ENCODE data around the gene CPNE4. TPM values are rescaled to one million over a fixed set of nuclear protein-coding genes. Genes with fewer than 3 reads are reported as not detected.

CPNE4 gene
- total RNA-seq, 4 donors from 2014 or later: 0.10 to 0.25 (median 0.16) TPM; not detected in 1

GRCh38 chr3:131702146-131702545 lies 332.7 kb downstream of the CPNE4 start:
- intact Hi-C loops (cut with DNase I; ENCODE audit: low total_unique reads): no loop called here
- H3K4me3 ChIP-seq (ENCODE audit: low read depth, poor library complexity, severe bottlenecking): no peak overlapping the region
- 60 to 69% methylated on average over 2 of the region's 2 CpGs for WGBS, 2 donors
- TF ChIP-seq, protein P1, sequence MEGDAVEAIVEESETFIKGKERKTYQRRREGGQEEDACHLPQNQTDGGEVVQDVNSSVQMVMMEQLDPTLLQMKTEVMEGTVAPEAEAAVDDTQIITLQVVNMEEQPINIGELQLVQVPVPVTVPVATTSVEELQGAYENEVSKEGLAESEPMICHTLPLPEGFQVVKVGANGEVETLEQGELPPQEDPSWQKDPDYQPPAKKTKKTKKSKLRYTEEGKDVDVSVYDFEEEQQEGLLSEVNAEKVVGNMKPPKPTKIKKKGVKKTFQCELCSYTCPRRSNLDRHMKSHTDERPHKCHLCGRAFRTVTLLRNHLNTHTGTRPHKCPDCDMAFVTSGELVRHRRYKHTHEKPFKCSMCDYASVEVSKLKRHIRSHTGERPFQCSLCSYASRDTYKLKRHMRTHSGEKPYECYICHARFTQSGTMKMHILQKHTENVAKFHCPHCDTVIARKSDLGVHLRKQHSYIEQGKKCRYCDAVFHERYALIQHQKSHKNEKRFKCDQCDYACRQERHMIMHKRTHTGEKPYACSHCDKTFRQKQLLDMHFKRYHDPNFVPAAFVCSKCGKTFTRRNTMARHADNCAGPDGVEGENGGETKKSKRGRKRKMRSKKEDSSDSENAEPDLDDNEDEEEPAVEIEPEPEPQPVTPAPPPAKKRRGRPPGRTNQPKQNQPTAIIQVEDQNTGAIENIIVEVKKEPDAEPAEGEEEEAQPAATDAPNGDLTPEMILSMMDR (IDR thresholded peaks at IDR 0.05): no peak
- TF ChIP-seq POLR2A (IDR thresholded peaks at IDR 0.05): no peak
- no peak for DNase-seq (ENCODE audit: low spot score in 2 of 2)

- no peak overlapping the region for H3K4me3 ChIP-seq (ENCODE audit: low read depth, poor library complexity, severe bottlenecking)
Measured at GRCh38 chr3:131701153-131701770, 333.6 kb downstream of the CPNE4 start.

DNA sequence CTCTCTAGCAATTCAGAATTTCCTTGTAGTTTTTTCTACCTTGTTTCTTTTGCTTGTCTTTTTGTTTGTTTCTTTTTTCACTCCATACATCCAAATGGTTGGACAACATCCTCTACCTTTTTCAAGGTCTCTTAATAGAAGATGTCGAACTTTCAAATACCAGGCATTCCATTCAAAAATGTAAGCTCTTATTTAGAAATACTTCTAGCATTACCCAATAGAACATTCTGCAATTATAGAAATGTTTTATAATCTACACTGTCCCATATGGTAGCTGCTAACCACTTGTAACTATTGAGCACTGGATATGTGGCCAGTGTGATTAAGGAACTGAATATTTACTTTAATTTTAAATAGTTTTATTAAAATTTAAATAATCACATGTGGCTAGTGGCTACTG lies 335.8 kb downstream of the CPNE4 start:
- TF ChIP-seq, protein P1 (IDR thresholded peaks at IDR 0.05): no peak
- intact Hi-C loops (cut with DNase I; ENCODE audit: low total_unique reads): no loop called here
- DNase-seq (ENCODE audit: low spot score in 2 of 2): no peak
- WGBS, 2 donors: 55 to 63% methylated on average over 1 of the region's 1 CpG
- no peak overlapping the region for H3K4me3 ChIP-seq (ENCODE audit: low read depth, poor library complexity, severe bottlenecking)

More at GRCh38 chr3:131701153-131701770, 333.6 kb downstream of the CPNE4 start:
- no peak for TF ChIP-seq POLR2A (IDR thresholded peaks at IDR 0.05)
- TF ChIP-seq, protein P1 (IDR thresholded peaks at IDR 0.05): no peak
- 70 to 71% methylated on average over 2 of the region's 2 CpGs for WGBS, 2 donors
- no peak for DNase-seq (ENCODE audit: low spot score in 2 of 2)
- intact Hi-C loops (cut with DNase I; ENCODE audit: low total_unique reads): no loop called here

- no peak overlapping the region for H3K4me3 ChIP-seq (ENCODE audit: low read depth, poor library complexity, severe bottlenecking)
- no peak for TF ChIP-seq POLR2A (IDR thresholded peaks at IDR 0.05)
- TF ChIP-seq, protein P1 (IDR thresholded peaks at IDR 0.05): no peak
- DNase-seq (ENCODE audit: low spot score in 2 of 2): no peak
- WGBS, 2 donors: 81 to 89% methylated on average over 4 of the region's 4 CpGs
- intact Hi-C loops (cut with DNase I; ENCODE audit: low total_unique reads): no loop called here
Measured at GRCh38 chr3:131694376-131694775, 340.4 kb downstream of the CPNE4 start.

DNA sequence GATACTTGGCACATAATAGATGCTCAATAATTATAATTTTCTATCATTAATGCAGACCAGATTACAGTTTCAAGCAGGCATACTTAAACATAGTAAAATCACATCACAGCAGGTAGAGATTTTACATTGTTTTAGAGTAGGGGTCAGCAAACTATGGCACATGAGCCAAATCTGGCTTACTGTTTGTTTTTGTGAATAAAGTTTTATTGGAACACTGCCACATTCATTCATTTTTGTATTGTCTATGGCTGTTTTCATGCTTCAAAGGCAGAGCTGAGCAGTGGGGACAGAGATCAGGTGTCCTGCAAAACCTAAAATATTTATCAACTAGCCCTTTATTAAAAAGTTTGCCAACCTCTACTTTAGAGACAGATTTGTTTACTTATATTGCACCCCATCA lies 342.5 kb downstream of the CPNE4 start:
- no peak for TF ChIP-seq POLR2A (IDR thresholded peaks at IDR 0.05)
- TF ChIP-seq, protein P1 (IDR thresholded peaks at IDR 0.05): no peak
- no peak for DNase-seq (ENCODE audit: low spot score in 2 of 2)
- intact Hi-C loops (cut with DNase I; ENCODE audit: low total_unique reads): no loop called here
- no peak overlapping the region for H3K4me3 ChIP-seq (ENCODE audit: low read depth, poor library complexity, severe bottlenecking)

- 77 to 78% methylated on average over 6 of the region's 6 CpGs for WGBS, 2 donors
- intact Hi-C loops (cut with DNase I; ENCODE audit: low total_unique reads): no loop called here
- no peak for DNase-seq (ENCODE audit: low spot score in 2 of 2)
- H3K4me3 ChIP-seq (ENCODE audit: low read depth, poor library complexity, severe bottlenecking): no peak overlapping the region
- TF ChIP-seq POLR2A (IDR thresholded peaks at IDR 0.05): no peak
- TF ChIP-seq, protein P1 (IDR thresholded peaks at IDR 0.05): no peak
Measured at GRCh38 chr3:131690800-131691199, 344.0 kb downstream of the CPNE4 start.
